ENCODE results near the gene CCDC38. TPM values are rescaled to one million over a fixed set of nuclear protein-coding genes. Genes with fewer than 3 reads are reported as not detected.

The CCDC38 gene
- total and polyA plus RNA-seq, 2 experiments from 2014 or later = not detected

GRCh38 chr12:95882873-95883272, 59.5 kb downstream of the CCDC38 start:
- Histone ChIP-seq H3K36me3 (replicated peaks; ENCODE audit: insufficient read depth, low read depth) (no peaks in the 10 kb centered on the region), H3K27ac (no peak overlapping the region), H3K4me3 (no peak overlapping the region), H3K4me1 (ENCODE audit: insufficient read depth) (peaks cover 9% of the 10 kb centered on the region), H3K4me2 (no peak overlapping the region), H3K27me3 (no peaks in the 10 kb centered on the region), H3K79me2 (no peaks in the 10 kb centered on the region), H3K9me3 (ENCODE audit: low read depth) (peaks cover 7% of the 10 kb centered on the region), H3K9me2 (replicated peaks; ENCODE audit: insufficient read depth) (no peaks in the 10 kb centered on the region), H2AFZ (no peak overlapping the region), H4K20me1 (ENCODE audit: insufficient read depth, poor library complexity, severe bottlenecking) (no peaks in the 10 kb centered on the region)
- no peak for DNase-seq (ENCODE audit: low spot score)
- 94% methylated on average over 4 of the region's 4 CpGs for WGBS (ENCODE audit: low lambda C conversion rate, missing lambda C conversion rate)
- TF ChIP-seq EZH2 (IDR thresholded peaks at IDR 0.05; ENCODE audit: borderline replicate concordance) = no peak
- TF ChIP-seq CTCF (IDR thresholded peaks at IDR 0.05; ENCODE audit: poor library complexity) = no peak
- no peak for TF ChIP-seq EZH2phosphoT487 (IDR thresholded peaks at IDR 0.05; ENCODE audit: low read depth, severe bottlenecking, unreplicated experiment)

- WGBS (ENCODE audit: low lambda C conversion rate, missing lambda C conversion rate) = 55% methylated on average over 1 of the region's 1 CpG
- Histone ChIP-seq H4K20me1 (ENCODE audit: insufficient read depth, poor library complexity, severe bottlenecking) (no peaks in the 10 kb centered on the region), H3K27ac (peak overlapping the region; percentile 57), H3K27me3 (no peaks in the 10 kb centered on the region), H2AFZ (no peak overlapping the region), H3K9me3 (ENCODE audit: low read depth) (peaks cover 7% of the 10 kb centered on the region), H3K4me2 (no peak overlapping the region), H3K4me3 (no peak overlapping the region), H3K36me3 (replicated peaks; ENCODE audit: insufficient read depth, low read depth) (no peaks in the 10 kb centered on the region), H3K79me2 (no peaks in the 10 kb centered on the region), H3K9me2 (replicated peaks; ENCODE audit: insufficient read depth) (no peaks in the 10 kb centered on the region), H3K4me1 (ENCODE audit: insufficient read depth) (peaks cover 9% of the 10 kb centered on the region)
- TF ChIP-seq EZH2 (IDR thresholded peaks at IDR 0.05; ENCODE audit: borderline replicate concordance) = no peak
- TF ChIP-seq EZH2phosphoT487 (IDR thresholded peaks at IDR 0.05; ENCODE audit: low read depth, severe bottlenecking, unreplicated experiment) = no peak
- TF ChIP-seq CTCF (IDR thresholded peaks at IDR 0.05; ENCODE audit: poor library complexity) = no peak
- DNase-seq (ENCODE audit: low spot score) = no peak
Measured at GRCh38 chr12:95882080-95882479, 60.3 kb downstream of the CCDC38 start.

- no peak overlapping the region for H2AFZ ChIP-seq
- H3K27me3 ChIP-seq = no peaks in the 10 kb centered on the region
- no peaks in the 10 kb centered on the region for H3K79me2 ChIP-seq
- peaks cover 9% of the 10 kb centered on the region for H3K4me1 ChIP-seq (ENCODE audit: insufficient read depth)
- H3K4me3 ChIP-seq = no peak overlapping the region
- peak overlapping the region; percentile 57 for H3K27ac ChIP-seq
- no peak overlapping the region for H3K4me2 ChIP-seq
- 56% methylated on average over 3 of the region's 3 CpGs for WGBS (ENCODE audit: low lambda C conversion rate, missing lambda C conversion rate)
- no peaks in the 10 kb centered on the region for H3K36me3 ChIP-seq (replicated peaks; ENCODE audit: insufficient read depth, low read depth)
- DNase-seq (ENCODE audit: low spot score) = no peak
- no peaks in the 10 kb centered on the region for H4K20me1 ChIP-seq (ENCODE audit: insufficient read depth, poor library complexity, severe bottlenecking)
- H3K9me3 ChIP-seq (ENCODE audit: low read depth) = peaks cover 7% of the 10 kb centered on the region
- no peak for TF ChIP-seq EZH2phosphoT487 (IDR thresholded peaks at IDR 0.05; ENCODE audit: low read depth, severe bottlenecking, unreplicated experiment)
- no peak for TF ChIP-seq CTCF (IDR thresholded peaks at IDR 0.05; ENCODE audit: poor library complexity)
- TF ChIP-seq EZH2 (IDR thresholded peaks at IDR 0.05; ENCODE audit: borderline replicate concordance) = no peak
- H3K9me2 ChIP-seq (replicated peaks; ENCODE audit: insufficient read depth) = no peaks in the 10 kb centered on the region
Measured at GRCh38 chr12:95881331-95881955, 61.0 kb downstream of the CCDC38 start.

Measured in hepatocyte (in vitro differentiated cells).